HG03378 (cell line): ENCODE data around the gene PLCB4.
A peak's percentile ranks its signal among the peaks of the same experiment; 100 is the strongest.

Source experiments
- ATAC-seq: cut with Tn5 transposase; IDR thresholded peaks from one replicate; pipeline ENCODE4 v1.9.1; 2021; ENCODE audit warnings: mild to moderate bottlenecking, moderate library complexity; ENCODE audit not compliant: unreplicated experiment

Gene PLCB4

DNA sequence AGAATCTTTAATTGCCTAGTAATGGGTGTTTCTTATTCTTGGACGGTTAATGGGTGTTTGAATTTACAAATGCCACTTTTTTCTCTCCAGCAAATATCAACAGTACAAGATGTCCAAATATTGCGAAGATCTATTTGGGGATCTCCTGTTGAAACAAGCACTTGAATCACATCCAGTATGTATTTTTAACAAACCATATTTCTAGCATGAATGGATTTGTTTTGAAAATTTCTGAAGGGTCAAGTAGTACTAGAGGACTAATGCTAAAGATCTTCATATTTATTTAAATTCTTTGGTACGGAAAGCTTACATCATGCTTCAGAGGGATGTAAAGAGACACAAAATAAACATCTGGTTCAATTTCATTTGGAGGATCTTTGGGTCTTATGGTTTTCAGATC lies 321.6 kb downstream of the PLCB4 start:
- no peak for ATAC-seq

- no peak for ATAC-seq
These were observed 324.3 kb downstream of the PLCB4 start for GRCh38 chr20:9392892-9393857.

DNA sequence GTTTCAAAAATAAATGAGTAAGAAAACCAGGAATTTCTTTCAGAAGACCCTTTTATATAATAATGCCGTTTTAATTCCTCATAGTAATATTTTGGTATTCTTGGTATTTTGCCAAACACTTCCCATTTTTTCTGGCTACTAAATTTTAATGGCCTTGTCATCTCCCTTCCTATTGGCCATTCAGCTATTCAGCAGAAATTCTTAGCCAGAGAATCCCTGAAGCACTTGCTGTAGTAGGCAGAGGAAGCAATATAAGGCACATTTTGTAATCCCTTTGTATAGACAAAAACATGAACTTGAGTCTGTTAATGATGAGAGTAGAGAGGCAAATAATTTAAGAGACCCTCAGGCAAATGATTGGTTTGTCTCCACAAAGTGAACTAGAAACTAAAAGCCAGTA lies 327.1 kb downstream of the PLCB4 start:
- no peak for ATAC-seq

- peak; percentile 89 for ATAC-seq
These were observed 329.0 kb downstream of the PLCB4 start for GRCh38 chr20:9397928-9398327.

GRCh38 chr20:9398882-9399281 lies 330.0 kb downstream of the PLCB4 start:
- no peak for ATAC-seq

DNA sequence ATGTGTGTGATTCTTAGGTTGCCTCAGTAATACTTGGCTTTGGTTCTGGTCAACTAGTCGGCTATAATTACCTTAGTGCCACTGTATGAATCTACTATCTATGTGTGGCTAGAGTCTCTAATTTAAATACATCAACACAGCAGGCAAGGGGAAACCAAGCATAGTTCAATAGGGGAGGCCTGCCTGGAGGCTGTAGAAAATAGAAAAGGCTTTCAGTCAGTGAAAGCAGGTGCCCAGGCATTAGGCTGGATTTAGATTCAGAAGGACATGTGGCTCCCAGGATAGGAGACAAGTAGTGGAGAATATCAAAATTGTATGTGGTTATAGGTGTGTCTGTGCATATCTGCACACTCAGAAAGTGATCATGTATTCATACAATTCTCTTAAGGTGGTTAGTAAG lies 330.4 kb downstream of the PLCB4 start:
- no peak for ATAC-seq

- ATAC-seq = no peak
These were observed 331.5 kb downstream of the PLCB4 start for GRCh38 chr20:9400171-9401025.

GRCh38 chr20:9401371-9401770 lies 332.5 kb downstream of the PLCB4 start:
- ATAC-seq = no peak

DNA sequence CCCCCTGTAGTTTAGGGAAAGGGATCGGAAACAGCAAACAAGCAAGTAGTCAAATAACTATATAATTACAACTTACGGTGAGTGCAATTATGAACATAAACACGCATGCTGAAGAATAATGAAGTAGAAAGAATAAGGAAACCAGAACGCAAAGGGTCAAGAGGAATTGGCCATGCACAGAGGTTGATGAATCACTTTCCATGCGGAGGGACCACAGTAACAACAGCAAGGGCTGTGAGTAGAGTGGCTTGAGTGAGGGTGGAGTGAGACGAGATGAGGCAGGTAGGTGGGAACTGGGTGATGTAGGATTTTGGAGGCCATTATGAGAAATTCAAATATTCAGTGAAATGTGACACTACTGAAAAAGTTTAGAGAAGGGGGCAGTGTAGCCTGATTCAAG lies 333.3 kb downstream of the PLCB4 start:
- no peak for ATAC-seq

DNA sequence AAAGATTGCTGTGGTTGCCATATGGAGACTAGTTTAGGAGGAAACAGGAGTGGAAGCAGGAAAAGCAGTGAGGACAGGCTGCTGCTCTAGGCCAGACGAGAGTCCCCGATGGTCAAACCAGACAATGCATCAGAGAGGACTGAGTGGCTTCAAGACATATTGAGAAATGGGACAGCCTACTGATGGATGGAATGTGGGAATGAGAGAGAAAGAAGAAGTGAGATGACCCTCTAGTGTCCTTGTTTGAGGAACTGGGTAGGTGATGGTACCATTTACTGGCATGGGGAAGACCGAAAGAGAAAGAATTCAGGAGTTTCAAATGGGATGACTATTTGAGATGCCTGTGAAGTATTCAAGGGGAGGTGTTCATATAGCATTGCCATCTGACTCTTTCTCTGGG lies 333.7 kb downstream of the PLCB4 start:
- ATAC-seq = no peak

DNA sequence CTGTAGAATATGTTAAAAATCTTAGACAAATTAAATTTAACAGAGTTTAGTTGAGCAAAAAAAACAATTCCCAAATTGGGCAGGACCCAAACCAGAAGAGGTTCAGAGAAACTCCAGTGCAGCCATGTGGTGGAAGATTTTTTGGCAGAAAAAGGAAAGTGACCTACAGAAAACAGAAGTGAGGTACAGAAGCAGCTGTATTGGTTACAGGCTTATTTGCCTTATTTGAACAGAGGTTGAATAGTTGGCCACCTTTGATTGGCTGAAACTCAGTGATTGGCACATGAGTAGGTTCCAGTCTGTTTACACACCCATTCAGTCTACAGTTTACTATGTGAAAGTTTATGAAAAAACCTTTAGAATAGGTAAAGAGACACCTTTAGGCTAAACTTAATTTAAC lies 334.6 kb downstream of the PLCB4 start:
- no peak for ATAC-seq

GRCh38 chr20:9407805-9408421 lies 339.0 kb downstream of the PLCB4 start:
- peak; percentile 85 for ATAC-seq

DNA sequence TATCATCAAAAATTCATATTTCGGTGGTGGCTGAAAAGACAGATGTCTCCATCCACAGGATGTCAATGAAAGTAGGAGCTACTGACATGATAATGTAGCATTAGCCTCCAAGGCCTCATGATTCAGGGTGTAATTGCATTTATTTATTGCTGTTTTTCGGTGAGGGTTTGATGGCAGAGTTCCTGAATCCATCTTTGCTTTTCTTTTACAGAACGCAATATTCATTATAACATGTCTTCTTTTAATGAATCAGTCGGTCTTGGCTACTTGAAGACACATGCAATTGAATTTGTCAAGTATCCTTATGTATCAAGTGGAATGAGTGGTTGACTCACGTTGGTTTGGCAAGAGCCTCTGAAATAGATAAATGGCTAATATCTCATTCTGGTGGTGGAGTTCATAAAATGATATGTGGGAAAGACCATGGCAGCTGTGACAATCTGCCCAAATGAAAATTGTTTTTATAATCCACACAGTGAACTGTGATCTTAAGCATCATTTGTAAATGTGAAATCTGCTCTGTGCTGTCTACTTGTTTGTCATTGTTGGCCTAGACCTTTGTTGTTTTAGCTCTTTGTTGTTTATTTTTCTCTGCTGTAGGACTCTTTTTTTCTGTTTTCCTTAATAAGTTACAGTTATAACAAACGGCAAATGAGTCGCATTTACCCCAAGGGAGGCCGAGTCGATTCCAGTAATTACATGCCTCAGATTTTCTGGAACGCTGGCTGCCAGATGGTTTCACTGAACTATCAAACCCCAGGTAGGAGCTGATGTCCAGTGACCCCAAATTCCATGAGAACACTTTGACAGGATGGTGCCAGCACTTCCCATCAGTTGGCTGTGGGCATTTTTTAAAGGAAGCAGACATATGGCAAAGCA lies 339.8 kb downstream of the PLCB4 start:
- ATAC-seq = no peak

DNA sequence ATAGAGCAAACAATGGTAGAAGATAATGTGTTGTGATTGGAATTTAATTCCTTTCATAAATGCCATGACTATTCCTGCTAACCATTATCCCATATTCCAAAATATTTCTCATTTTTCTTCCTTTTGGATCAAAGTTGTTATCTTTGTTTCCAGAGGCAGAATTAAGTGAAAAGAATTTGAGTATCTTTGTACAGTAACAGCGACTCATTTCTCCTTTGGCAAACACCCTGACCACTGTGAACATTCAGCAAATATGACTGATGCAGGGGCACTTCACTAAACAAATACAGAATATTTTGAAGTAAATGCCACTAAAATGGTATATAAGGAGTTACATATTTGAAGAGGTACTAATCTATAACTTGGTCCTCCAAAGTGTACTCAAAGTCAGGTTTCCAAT lies 340.5 kb downstream of the PLCB4 start:
- ATAC-seq = no peak

GRCh38 chr20:9409981-9410380 lies 341.1 kb downstream of the PLCB4 start:
- ATAC-seq = no peak

GRCh38 chr20:9411833-9412232 lies 342.9 kb downstream of the PLCB4 start:
- no peak for ATAC-seq

GRCh38 chr20:9412309-9412708 lies 343.4 kb downstream of the PLCB4 start:
- ATAC-seq = peak; percentile 51

GRCh38 chr20:9413001-9413400 lies 344.1 kb downstream of the PLCB4 start:
- ATAC-seq = no peak

DNA sequence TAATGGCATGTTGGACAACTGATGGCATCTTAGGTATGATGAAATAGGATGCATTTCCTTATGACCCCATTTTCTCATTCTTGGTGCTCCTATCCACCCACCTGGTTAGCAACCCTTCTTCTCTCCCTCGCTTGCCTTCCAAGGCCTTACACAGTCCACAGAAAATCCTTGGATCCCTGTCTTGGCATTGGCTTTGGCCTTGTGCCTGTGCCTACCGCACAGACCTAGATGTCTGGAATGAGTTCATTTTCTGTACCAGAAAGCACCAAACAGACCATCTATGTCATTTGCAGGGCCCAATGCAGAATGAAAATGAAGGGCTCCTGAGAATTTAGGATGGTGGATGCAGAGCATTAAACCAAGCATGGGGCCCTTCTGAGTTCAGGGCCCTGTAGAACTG lies 346.5 kb downstream of the PLCB4 start:
- ATAC-seq = no peak

- no peak for ATAC-seq
These were observed 347.5 kb downstream of the PLCB4 start for GRCh38 chr20:9416421-9416820.
